H1 (cell line): Measurements from ENCODE around the gene MPHOSPH9. TPM values are rescaled to one million over a fixed set of nuclear protein-coding genes. Genes with fewer than 3 reads are reported as not detected.

Experiments
- CBX8 ChIP-seq: fragments of 300-800, 300-1000 bp; sonication (generic); IDR thresholded peaks from 2 replicates; pipeline ENCODE4 v1.7.1; 2016; ENCODE audit warnings: low read depth, low read length, borderline replicate concordance
- polyA plus RNA-seq, 7 experiments: library from polyadenylated mRNA; depleted of rRNA in 3 of 7; stranded (reverse) in 5 of 7; unstranded in 2 of 7; fragments of >200 nt in 5 of 7; fragments of 200-250 nt in 2 of 7; gene quantifications; 1 replicate in 5 of 7; 2 replicates in 1 of 7; 4 replicates in 1 of 7; pipeline versions ENCODE4 v1.2.1 to v1.2.3, GENCODE V29; 2011 to 2013; ENCODE audit warnings: missing spikeins in 2 of 7, mixed read lengths in 2 of 7
- total RNA-seq: library from RNA; stranded (reverse); fragmentation: NEBNext Ultra II Directional; extraction: Animal tissue kit (Norgen Biotek cat#: 25700); gene quantifications from 2 replicates; pipeline ENCODE4 v1.2.1, GENCODE V29; 2021

MPHOSPH9 gene
- total and polyA plus RNA-seq, 2 of the 8 experiments (the other 6 are each of a cell fraction or from before 2014, with no cell fraction given) = 8.8 to 48.8 TPM

- TF ChIP-seq CBX8 = no peak
These were observed 113.1 kb downstream of the MPHOSPH9 start (continued) for GRCh38 chr12:123119808-123120207.
